Tibial nerve (tissue), 4 donors: Measurements from ENCODE around the gene GNAQ.

ENCODE experiments used
- CTCF ChIP-seq, 5 experiments: fragments of 200-600 bp in 3 of 5; fragments of 450-650 bp in 2 of 5; sonication (generic) in 3 of 5; IDR thresholded peaks; one replicate each; pipeline ENCODE4 v1.5.1; 2016 to 2019; ENCODE audit warnings: antibody characterized with exemption in 5 of 5, mild to moderate bottlenecking in 3 of 5, moderate library complexity in 2 of 5
- EP300 ChIP-seq, 2 donors: sonication (generic); formaldehyde crosslinking; IDR thresholded peaks; one replicate each; pipeline ENCODE4 v1.6.1; 2017; ENCODE audit warnings: antibody characterized with exemption in 2 of 2, mild to moderate bottlenecking in 1 of 2

- TF ChIP-seq EP300 (IDR thresholded peaks at IDR 0.05) (no peak), CTCF (IDR thresholded peaks at IDR 0.05) (no peak)
Observed at GRCh38 chr9:77911928-77912327, 119.7 kb downstream of the GNAQ start.
